ENCODE data around the gene GPRC5A.

DNA sequence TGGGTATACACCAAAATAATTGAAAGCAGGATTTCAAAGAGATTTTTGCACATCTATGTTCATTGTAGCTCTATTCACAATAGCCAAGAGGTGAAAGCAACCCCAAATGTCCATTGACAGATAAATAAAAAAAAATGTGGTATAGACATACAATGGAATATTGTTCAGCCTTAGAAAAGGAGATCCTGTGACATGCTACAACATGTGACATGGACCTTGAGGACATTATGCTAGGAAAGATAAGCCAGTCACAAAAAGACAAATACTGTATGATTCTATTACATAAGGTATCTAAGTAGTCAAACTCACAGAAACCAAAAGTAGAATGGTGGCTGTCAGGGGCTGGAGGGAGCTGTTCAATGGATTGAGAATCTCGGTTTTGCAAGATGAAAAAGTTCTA, 48.5 kb downstream of the GPRC5A start:
- TF ChIP-seq CTCF (IDR thresholded peaks at IDR 0.05 in 8 of 11, conservative IDR thresholded peaks at IDR 0.05 in 3 of 11) (no peak), POLR2A (IDR thresholded peaks at IDR 0.05) (no peak)

Measured in spleen (tissue), 7 donors.